GM12801 (cell line): Measurements from ENCODE around the gene LRRC23.

ENCODE experiments used
- TF ChIP-seq, protein P1 (sequence below): IDR thresholded peaks from one replicate; pipeline ENCODE4 v1.5.1; 2011; ENCODE audit warnings: control low read depth; ENCODE audit not compliant: insufficient read length; ENCODE audit errors: extremely low read depth

Gene LRRC23

DNA sequence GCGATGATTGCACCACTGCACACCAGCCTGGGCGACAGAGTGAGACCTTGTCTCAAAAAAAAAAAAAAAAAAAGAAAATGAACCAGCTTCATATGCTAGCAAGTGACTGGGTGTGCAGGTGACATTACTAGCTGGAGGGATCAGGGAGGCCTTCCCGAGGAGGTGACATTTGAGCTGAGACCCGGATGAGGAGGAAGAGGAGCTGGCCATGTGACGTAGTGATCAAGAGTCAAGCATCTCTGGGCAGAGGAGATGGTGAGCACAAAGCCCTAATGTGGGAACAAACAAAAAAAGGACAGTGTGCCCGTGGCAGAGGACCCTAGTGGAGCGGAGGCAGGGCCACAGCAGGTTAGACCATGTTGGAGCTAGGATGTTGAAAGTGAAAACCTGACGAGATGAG lies 43.0 kb downstream of the LRRC23 start:
- TF ChIP-seq, protein P1, sequence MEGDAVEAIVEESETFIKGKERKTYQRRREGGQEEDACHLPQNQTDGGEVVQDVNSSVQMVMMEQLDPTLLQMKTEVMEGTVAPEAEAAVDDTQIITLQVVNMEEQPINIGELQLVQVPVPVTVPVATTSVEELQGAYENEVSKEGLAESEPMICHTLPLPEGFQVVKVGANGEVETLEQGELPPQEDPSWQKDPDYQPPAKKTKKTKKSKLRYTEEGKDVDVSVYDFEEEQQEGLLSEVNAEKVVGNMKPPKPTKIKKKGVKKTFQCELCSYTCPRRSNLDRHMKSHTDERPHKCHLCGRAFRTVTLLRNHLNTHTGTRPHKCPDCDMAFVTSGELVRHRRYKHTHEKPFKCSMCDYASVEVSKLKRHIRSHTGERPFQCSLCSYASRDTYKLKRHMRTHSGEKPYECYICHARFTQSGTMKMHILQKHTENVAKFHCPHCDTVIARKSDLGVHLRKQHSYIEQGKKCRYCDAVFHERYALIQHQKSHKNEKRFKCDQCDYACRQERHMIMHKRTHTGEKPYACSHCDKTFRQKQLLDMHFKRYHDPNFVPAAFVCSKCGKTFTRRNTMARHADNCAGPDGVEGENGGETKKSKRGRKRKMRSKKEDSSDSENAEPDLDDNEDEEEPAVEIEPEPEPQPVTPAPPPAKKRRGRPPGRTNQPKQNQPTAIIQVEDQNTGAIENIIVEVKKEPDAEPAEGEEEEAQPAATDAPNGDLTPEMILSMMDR: no peak

DNA sequence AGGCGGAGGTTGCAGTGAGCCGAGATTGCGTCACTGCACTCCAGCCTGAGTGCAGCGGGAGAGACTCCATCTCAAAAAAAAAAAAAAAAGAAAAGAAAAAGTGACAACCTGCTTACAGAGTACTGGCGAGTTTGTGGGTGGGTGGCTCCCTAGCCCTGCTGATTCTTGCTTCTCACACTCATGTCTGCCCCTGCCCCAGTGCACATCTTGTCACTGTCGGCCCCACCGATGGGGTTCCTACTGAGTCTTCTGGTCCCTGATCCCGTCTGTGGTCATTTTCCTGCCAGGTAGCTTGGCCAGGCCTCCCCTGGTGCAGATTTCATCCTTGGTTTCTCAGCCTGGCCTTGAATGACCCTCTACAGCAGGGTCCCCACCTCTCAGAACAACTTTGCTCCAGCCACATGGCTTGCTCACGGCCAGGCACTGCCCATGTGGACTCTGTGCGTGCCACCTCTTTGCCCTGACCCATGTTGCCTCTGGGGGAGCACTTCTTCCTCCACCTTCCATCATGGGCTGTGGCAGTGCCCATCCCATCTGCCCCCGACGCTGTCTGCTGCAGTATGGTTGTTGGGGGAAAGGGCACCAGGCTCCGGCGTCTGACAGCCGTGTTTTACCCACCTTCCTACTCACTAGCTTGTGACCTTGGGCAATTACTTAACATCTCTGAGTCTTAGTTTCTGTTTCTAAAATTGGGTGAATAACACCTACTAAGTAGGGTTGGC lies 44.4 kb downstream of the LRRC23 start:
- TF ChIP-seq, protein P1: no peak

DNA sequence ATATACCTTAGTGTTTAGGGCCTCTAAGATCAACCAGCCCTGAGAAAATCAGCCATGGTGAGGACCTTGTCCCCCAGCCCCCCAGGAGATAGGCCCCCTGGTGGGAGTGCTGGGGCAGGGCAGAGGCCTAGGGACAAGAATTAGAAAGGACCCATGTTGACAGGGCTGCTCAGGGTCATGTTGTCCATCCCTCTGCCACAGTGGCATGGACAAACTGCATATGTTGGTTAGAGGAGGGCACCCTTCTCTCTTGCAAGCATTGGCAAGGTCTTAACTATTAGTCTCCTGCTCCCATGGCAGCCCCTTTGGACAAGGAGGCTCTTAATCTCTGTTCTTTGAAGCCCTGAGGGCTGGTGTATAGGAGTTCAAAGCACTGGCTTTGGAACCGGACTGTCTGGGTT lies 45.8 kb downstream of the LRRC23 start:
- TF ChIP-seq, protein P1: no peak

DNA sequence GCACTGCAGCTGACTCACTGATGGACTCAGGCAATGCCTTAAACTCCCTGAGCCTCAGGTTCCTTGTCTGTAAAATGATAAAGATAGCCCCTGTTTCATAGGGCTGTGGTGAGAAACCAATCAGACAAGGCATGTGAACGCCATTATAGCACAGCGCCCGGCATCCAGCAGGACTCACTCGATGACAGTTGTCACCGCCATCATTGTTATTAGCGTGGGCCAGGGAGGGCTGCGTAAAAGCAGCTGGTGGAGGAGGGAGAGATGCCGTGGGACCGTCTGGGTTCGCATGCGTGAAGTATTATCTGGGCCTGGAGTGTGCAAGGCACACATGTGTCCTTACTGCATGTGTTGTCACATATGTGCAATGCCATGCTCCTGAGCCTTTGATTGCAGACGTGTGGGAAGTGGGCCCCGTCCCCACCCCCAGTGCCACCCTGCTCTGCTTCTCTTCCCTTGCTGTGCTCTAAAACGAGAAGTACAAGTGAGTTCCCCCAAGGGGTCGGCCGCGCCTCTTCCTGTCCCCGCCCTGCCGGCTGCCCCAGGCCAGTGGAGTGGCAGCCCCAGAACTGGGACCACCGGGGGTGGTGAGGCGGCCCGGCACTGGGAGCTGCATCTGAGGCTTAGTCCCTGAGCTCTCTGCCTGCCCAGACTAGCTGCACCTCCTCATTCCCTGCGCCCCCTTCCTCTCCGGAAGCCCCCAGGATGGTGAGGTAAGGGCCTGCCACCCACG lies 46.4 kb downstream of the LRRC23 start, which contains the start of gene PTPN6:
TSS of gene PTPN6 (plus strand) at position 546 of the 730 bp plus-strand sequence. CDS start at position 703, 157 bp downstream.
- TF ChIP-seq, protein P1: no peak

DNA sequence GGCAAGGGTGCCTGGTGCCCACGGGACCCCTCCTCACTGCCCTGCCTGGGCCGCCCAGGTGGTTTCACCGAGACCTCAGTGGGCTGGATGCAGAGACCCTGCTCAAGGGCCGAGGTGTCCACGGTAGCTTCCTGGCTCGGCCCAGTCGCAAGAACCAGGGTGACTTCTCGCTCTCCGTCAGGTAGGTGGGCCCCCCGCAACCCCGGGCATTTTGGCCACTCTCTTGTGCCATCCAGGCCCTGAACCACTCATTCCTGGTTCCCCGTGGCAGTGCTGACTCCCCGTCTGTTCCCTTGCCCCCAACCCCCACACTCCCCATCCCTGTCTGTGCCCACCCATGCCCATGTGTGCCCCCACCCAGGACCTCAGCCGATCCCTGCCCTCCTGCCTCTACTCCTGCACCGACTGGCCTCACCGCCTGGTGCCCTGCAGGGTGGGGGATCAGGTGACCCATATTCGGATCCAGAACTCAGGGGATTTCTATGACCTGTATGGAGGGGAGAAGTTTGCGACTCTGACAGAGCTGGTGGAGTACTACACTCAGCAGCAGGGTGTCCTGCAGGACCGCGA lies 47.0 kb downstream of the LRRC23 start:
- TF ChIP-seq, protein P1: no peak

DNA sequence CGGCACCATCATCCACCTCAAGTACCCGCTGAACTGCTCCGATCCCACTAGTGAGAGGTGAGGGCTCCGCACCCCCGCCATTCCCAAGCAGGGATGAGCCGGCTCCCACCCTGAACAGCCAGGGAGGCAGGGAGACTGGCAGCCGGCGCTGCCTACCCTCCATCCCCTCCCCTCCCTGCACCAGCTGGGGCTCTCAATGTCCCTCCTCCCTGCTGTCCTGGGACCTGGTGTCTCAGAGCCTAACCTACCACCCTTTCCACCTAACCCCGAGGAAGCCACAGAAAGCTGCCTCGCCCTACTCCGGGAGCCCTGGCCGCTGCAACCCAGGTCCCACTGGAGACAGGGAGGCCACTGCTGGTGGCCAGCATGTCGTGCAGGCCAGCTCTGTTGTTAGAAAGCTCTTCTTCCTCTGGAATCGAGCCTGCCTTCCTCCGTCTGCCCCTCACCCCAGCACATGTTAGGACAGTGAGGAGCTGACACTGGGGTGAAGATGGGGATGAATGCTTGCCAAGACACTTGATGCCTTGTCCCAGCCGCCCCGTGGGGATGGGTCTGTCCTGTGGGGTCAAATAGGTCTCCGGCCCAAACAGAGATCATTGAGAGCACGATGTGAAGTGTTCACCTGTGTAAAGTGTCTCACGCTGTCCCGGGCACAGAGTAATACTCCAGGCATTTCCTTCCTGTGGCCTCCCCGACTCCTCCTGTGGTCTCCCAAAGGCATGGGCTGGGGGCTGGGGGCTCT lies 47.7 kb downstream of the LRRC23 start:
- TF ChIP-seq, protein P1: no peak
